ENCODE results near the gene NABP2. TPM values are rescaled to one million over a fixed set of nuclear protein-coding genes. Genes with fewer than 3 reads are reported as not detected.
A peak's percentile ranks its signal among the peaks of the same experiment; 100 is the strongest.

The NABP2 gene
- total RNA-seq, 1 donor = 21.0 TPM

DNA sequence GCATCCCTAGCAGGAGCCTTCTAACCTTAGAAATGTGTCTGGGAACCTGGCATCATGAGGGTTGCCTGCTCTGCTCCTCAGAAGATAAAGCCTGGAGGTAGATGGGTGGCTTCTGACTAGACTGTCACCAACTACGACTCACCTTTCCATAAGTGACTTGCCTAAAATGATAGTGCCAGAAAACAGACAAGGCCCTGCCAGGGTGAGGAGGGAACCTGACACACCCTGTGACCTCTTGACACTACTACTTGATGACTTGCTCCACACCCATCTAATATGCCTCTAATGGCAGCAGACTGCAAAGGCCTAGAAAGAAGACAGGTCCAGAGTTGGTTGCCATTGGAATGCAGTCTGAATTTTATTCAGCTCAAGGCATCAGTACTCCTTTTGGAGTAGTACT, 11.8 kb upstream of the NABP2 start:
- DNase-seq (ENCODE audit: low read depth in 2 of 3, low spot score in 2 of 3) = no peak

DNA sequence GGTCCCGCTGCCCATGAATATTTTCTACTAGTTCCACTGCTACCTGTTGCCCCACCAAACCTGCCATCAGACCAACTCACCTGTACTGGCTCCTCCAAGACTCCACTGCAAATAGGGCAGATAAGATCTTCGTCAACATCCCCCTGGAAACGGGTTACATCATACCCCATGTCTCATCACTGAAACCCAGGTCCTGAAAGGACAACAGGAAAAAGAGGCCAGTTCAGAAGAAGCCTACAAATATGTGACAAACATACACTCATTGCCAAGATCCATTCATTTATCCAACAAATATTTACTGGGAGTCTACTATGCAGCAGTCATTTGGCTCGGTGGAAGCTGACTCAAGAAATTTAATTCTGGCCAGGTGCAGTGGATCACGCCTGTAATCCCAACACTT, 10.3 kb upstream of the NABP2 start:
- no peak for DNase-seq (ENCODE audit: low read depth in 2 of 3, low spot score in 2 of 3)

DNA sequence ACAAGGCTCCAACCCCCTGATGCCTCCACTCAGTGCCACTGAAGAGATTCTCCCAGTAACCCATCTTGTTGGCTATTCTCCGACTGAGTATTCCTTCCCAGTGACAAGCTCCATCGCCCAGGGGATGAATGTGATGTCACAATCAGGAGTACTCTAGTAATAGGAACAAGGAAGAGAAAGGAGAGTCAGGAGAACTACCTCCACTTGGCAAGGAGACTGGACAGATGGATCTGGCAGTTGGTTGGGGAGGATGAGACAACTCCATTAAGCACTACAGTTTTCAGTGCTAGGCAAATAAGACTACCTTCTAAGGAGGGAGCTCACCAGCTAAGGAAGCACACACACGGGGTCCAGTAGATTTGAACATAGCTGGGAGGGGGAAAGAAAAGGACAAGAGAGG, 7.7 kb upstream of the NABP2 start:
- DNase-seq (ENCODE audit: low read depth in 2 of 3, low spot score in 2 of 3) = no peak

DNA sequence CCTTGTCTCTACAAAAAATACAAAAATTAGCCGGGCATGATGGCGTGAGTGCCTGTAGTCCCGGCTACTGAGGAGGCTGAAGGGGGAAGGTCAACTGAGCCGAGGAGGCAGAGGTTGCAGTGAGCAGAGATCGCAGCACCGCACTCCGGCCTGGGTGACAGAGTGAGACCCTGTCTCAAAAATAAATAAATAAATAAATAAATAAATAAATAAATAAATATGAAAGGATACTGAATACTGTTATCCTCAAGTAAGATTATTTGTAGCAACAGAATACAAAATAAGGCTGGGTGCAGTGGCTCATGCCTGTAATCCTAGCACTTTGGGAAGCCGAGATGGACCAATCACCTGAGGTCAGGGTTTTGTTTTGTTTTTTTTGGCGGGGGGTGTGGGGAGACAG, 4.3 kb upstream of the NABP2 start:
- DNase-seq (ENCODE audit: low read depth in 2 of 3, low spot score in 2 of 3) = no peak

DNA sequence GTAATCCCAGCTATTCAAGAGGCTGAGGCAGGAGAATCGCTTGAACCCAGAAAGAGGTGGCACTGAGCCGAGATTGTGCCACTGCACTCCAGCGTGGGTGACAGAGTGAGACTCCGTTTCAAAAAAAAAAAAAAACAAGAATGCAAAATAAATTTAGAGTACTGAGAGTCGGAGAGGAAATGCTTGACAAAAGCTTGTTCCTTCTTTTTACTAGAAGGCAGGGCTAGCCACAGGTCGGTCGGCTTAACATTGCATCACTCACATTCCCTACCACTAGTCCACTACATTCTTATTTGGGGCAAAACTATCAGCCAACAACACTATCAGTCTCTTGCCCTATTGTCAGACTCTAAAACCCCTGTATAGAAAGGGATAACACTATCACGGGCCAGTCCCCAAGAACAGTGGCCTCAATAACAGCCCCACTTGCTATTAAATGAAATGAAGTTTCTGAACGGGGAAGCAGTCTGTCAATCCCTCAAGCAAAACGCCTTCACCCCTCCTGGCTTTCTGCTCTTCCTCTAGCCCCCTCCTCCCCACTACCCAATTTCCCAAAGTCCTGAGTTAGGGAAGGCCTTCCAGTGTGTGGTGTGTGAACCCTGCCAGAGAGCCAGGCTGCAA, 3.4 kb upstream of the NABP2 start:
- DNase-seq (ENCODE audit: low read depth in 2 of 3, low spot score in 2 of 3) = peak in 2 of 3 donors; percentile 54 to 65

DNA sequence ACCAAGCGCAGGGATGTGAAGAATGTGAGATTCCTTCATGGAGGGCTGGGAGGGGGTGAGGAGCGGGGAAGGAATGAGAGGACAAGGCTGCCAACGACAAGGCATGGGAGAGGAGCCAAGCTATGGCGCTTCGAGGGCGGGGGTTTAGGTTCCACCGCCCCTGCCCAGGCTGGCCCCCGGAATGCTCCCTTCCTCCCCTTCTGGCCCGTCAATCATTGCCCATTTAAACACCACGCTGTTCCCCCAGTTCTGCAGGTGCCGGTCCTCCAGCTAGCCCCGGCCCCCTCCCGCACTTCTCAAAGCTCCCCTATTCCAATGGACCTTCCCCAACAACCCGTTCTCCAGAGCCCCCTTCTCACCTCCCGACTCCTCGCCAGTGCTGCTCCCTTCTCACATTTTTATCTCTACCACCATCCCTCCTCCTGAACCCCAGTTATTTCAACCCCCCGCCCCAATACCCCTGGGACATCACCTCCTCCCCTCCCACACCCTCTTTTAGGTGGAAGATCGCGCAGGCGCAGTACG, 2.8 kb upstream of the NABP2 start:
- DNase-seq (ENCODE audit: low read depth in 2 of 3, low spot score in 2 of 3) = no peak

DNA sequence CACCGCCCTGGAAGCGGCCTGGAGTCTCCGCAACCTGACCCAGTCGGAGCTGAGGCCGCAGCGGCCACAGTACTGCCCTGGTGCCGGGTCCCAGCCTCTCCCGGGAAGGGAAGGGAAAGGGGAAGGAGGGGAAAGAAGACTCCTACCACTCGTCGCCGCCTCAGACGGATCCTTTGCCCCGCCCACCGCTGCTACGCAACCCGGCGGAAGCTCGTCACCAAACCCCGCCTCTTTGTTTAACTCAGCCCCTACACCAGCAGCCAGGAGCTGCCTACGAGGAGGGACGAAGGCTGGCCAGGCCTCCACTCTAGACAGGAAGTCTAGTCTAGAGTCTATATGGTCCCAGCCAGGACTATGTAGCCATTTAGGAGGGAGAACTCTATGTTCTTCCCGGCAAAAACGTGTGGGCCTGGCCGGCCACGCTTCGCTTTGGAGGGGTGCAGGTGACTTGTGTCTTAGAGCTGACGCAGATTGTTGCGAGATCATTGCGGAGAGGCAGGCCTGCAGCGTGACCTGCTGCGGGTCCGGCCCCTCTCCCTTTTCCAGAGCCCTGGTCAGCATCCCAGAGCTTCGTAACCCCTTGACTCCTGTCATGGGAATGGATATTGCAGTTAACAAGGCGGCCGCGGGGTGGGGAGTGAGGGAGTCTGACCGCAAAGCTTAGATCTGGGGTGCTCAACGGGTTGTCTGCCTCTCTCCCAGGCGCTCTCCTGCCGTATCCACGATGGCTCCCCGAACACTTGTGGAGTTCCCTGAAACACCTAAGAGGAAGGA, 2.2 kb upstream of the NABP2 start, which contains the start of gene RNF41:
RNF41 (minus strand) TSS at position 166 of the 774 bp plus-strand sequence. CDS start 7,875 bp downstream, outside the sequence.
- peak; percentile 85 to 94 (median 92) for DNase-seq (ENCODE audit: low read depth in 2 of 3, low spot score in 2 of 3)

DNA sequence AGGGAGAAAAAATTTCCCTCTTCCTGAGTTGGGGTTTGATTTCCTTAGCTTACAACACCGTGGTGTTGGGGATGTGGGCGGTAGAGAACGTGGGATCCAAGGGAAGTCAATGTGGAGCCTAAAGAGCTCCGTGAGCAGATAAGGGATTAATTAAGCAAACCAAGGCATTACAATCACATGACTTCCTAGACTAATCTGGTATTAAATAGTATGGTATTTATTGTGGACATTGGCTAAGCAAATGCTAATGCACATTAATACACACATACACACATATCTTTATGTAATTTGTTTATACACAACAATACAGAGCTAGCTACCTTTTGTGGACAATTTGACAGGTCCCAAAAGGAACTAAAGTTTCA, 1.6 kb upstream of the NABP2 start:
- DNase-seq (ENCODE audit: low read depth in 2 of 3, low spot score in 2 of 3) = no peak

DNA sequence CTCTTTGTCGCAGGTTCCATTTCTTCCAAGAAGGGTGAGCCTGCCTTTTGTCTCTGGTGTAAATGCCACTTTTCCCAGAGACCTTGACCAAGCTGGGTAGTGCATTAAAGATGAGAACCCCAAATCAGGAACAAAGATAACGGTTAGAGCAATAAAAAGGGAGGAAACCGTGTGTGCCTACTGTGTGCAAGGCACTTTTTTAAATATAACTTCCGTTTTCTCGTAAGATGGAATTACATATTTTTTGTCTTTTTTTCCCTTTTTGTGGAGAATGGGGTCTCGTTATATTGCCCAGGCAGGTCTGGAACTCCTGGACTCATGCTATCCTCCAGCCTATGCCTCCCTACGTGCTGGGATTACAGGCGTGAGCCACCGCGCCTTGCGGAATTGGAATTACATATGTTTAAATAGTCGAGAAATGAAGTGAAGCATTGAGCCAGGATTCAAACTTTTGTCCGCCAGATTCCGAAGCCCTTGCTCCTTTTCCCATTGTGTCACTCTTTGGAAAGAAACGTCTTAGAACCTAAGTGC, 506 bp upstream of the NABP2 start:
- no peak for DNase-seq (ENCODE audit: low read depth in 2 of 3, low spot score in 2 of 3)

DNA sequence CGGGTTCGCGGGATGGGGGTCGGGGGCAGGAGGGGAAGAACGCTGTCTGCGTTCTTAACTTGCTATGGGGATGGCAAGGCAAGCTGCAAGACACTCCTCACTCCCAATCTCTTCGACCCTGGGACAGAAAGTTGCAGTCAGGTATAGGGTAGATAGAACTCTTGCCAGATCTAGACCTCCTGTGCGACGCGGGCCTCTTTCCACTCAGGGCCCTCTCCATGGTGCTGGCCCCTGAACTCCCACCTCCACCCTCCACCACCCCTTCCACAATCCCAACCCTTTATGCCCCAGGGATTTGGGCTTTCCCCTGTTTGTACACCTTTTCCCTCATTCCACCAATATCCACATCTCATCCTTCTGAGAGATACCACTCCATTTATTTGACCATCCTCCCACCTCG, 812 bp downstream of the NABP2 start:
- no peak for DNase-seq (ENCODE audit: low read depth in 2 of 3, low spot score in 2 of 3)

DNA sequence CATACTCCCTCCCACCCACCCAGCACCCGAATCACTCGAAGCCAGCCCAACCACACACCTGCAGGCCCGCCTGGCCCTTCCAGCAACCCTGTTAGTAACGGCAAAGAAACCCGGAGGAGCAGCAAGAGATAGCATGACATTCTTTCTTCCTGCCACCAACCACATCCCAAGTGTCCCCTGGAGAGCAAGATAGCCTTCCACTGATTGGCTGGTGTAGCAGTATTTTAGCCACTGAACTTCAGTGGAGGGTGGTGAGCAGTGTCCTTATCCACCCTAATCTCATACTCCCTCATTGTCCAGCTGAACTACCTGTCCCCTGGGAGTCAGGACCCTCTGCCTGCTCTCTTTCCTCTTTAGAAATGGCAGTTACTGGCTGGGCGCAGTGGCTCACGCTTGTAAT, 4.9 kb downstream of the NABP2 start:
- DNase-seq (ENCODE audit: low read depth in 2 of 3, low spot score in 2 of 3) = no peak

DNA sequence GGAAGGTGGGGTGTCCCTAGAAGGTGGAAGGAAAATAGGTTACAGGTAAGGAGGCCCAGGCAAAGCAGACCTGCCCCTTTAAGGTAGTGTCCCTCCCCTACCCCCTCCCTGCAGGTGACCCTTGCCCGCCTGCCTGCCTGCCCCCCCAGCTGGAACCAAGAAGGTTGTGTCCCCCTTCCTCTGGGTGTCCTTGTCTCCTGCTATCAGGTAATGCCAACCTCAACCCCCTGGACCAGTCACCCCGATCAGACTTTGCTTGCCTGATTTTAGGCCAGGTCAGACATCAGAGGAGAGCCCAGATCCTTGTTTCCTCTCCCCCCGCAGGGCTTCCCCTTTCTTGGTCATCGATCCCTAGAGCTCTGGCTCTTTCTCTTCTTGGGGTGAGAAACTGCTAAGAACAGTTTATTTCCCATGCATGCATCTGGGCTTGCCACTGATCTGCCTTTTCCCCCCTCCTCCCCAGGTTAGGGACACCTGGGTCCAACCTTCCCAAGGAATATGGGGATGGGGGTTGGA, 5.8 kb downstream of the NABP2 start, which contains the start of gene SLC39A5:
SLC39A5 (plus strand) TSS at position 136 of the 516 bp plus-strand sequence. CDS start 1,224 bp downstream, outside the sequence.
- DNase-seq (ENCODE audit: low read depth in 2 of 3, low spot score in 2 of 3) = no peak

DNA sequence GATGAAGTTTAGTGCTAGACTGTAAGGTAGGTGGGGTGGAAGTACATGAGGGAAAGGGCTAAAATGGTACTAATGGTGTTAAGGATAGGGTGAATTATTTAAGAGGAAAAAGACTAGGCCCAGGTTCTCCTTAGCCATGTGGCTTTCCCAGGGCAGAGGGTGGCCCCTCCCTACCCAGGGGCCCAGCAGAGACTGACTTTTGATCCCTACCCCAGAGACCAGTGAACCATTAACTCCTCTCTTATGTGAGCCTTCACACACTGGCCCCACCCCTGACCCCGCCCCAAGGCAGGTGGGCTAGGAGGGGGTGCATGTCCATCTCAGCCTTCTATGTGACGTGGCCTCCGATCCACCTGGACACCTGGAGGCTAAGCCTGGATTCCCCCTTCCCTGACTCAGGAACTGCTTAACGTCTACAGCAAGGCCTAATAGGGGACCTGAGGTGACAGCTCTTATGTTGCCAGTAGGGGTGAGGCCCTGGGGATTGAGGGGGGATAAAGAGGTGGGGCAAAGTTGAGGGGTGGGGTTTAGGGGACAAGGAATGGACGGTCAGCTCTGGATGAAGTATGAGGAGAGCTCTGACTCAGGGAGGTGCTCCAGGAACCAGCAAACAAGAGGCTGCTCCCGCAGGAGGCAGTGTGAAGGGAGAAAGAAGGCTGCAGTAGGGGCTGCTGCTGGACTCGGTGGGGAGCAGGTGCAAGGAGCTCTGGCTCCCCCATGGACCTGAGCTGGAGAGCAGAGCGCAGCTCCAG, 6.5 kb downstream of the NABP2 start:
- DNase-seq (ENCODE audit: low read depth in 2 of 3, low spot score in 2 of 3) = no peak

DNA sequence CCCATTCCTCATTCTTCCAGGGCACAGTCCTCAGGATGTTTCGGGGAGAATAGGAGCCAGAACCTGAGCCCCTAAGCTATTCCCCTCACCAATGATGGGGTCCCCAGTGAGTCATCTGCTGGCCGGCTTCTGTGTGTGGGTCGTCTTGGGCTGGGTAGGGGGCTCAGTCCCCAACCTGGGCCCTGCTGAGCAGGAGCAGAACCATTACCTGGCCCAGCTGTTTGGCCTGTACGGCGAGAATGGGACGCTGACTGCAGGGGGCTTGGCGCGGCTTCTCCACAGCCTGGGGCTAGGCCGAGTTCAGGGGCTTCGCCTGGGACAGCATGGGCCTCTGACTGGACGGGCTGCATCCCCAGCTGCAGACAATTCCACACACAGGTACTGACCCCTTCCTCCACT, 7.0 kb downstream of the NABP2 start:
- no peak for DNase-seq (ENCODE audit: low read depth in 2 of 3, low spot score in 2 of 3)

DNA sequence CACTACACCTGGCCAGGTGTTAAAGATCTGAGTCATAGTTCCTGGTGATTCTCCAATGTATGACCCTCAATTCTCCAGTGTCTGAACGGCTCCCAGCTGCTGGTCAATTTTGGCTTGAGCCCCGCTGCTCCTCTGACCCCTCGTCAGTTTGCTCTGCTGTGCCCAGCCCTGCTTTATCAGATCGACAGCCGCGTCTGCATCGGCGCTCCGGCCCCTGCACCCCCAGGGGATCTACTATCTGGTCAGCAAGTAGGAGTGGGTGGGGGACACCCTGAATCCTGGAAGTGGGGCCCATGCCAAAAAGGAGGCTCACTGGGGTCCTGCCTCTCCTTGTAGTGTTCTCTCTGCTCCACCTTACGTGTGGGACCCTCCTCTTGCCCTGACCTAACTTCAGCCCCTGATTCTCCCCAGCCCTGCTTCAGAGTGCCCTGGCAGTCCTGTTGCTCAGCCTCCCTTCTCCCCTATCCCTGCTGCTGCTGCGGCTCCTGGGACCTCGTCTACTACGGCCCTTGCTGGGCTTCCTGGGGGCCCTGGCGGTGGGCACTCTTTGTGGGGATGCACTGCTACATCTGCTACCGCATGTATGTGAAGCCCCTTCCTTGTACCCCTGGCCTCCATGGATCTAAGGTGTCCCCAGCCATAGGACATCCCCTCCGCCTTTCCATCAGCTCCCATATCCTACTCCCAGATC, 10.7 kb downstream of the NABP2 start:
- DNase-seq (ENCODE audit: low read depth in 2 of 3, low spot score in 2 of 3) = no peak

DNA sequence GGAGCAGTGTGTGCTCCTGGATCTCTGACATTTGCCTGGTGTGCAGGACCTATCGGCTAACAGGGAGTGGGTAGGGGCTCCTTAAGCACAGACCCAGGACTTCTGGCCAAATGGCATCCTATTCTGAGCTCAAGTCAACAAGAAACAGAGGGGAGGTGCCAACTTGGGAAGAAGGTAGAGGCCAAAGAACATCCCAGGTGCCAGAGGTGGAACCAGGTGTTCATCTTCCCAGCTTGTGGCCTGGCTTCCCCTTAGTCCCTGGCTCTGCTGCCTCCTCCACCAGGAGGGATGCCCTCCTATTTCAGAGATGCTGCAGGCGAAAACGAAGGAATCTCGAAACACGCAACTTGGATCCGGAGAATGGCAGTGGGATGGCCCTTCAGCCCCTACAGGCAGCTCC, 11.9 kb downstream of the NABP2 start:
- DNase-seq (ENCODE audit: low read depth in 2 of 3, low spot score in 2 of 3) = no peak

DNA sequence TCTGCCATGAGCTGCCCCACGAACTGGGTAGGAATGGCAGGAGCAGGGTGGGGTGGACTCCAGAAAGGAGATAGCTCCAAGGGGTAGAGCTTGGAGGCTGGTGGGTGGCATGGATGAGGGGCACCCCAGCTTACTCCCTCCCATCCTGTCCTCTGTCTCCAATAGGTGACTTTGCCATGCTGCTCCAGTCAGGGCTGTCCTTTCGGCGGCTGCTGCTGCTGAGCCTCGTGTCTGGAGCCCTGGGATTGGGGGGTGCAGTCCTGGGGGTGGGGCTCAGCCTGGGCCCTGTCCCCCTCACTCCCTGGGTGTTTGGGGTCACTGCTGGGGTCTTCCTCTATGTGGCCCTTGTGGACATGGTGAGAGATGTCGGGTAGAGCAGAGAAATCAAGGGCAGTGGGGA, 12.8 kb downstream of the NABP2 start:
- DNase-seq (ENCODE audit: low read depth in 2 of 3, low spot score in 2 of 3) = no peak

DNA sequence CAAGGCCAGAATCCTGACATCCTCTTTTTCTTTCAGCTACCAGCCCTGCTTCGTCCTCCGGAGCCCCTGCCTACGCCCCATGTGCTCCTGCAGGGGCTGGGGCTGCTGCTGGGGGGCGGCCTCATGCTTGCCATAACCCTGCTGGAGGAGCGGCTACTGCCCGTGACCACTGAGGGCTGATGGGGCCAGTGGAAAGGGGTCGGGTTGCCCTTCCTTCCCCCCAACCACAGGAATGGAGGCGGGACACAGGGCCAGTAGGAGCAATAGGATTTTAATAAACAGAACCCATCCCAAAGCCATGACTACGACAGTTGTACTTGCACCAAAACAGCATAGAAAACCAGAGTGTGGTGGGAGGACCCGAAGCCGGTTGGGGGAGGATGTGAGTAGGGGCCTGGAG, 13.4 kb downstream of the NABP2 start:
- no peak for DNase-seq (ENCODE audit: low read depth in 2 of 3, low spot score in 2 of 3)

DNA sequence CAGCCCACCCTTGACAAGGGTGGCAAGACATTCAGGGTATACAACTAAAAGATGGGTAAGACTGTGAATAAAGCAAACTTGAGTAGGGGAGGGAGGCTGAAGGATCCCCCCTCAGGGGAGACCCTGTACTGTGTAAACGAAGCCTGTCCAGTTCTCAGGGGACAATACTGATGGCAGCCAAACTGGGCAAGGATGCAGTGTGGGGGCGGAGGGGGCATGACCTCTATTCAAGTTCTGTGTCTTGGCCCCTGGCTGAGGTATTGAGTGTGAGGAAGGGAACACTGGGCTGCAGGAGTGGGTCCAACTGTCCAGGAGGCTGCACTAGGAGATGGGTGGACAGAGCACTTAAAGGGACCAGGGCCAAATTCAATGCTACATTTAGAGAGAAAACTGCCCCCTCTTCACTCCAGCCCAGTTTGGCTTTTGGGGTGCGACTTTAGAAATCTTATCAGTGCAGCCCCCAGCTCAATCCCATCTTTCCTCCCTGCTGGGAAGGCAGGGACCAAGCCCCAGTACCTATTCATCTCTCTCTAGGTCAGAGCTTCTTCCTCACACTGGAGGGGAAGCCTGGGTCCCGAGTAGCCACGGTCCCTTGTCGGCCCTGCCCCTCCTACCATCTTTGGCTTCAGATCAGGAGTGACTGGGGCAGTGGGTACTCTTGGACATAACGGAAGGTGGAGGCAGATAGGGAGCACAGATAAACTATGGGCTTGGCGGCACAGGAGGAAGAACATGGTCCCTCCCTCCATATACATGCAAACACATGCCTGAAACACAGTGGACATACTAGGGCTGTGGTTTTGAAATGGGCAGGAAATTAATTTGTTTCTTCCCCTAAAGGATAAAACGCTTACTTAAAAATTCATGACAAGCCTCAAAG, 17.5 kb downstream of the NABP2 start:
- no peak for DNase-seq (ENCODE audit: low read depth in 2 of 3, low spot score in 2 of 3)
